ENCODE data around the gene CAPZB. TPM values are rescaled to one million over a fixed set of nuclear protein-coding genes. Genes with fewer than 3 reads are reported as not detected.
A peak's percentile ranks its signal among the peaks of the same experiment; 100 is the strongest.

CAPZB gene
- total and polyA plus RNA-seq, 2 donors, result 136 to 255 TPM

- H3K4me3 ChIP-seq (ENCODE audit: low read length in 2 of 2), result peak overlapping the region in 1 of 2 donors; percentile 12
- peaks cover 0 to 6% of the 10 kb centered on the region in 2 donors for H3K9me3 ChIP-seq (ENCODE audit: control insufficient read depth in 2 of 2, insufficient read depth in 1 of 2, low read length in 1 of 2)
- WGBS, result 43% methylated on average over 22 of the region's 22 CpGs
- no peaks in the 10 kb centered on the region for H3K27me3 ChIP-seq (ENCODE audit: control insufficient read depth in 2 of 2, insufficient read depth in 1 of 2, low read length in 1 of 2)
- peaks cover 0 to 34% of the 10 kb centered on the region in 2 donors for H3K36me3 ChIP-seq (ENCODE audit: control insufficient read depth in 2 of 2, insufficient read depth in 2 of 2, low read length in 1 of 2)
- peaks cover 75 to 98% of the 10 kb centered on the region in 2 donors for H3K4me1 ChIP-seq (ENCODE audit: control insufficient read depth in 2 of 2, insufficient read depth in 2 of 2, low read length in 2 of 2)
- H3K27ac ChIP-seq (ENCODE audit: low read depth in 1 of 2, low read length in 1 of 2), result peak overlapping the region; percentile 56 to 92
- DNase-seq (ENCODE audit: low read depth in 6 of 9, low spot score in 9 of 9), result peak; percentile 72 to 96 (median 84)
Measured at GRCh38 chr1:19405761-19406487, 79.4 kb downstream of the CAPZB start.

GRCh38 chr1:19405195-19405760 is 80.1 kb downstream of the CAPZB start:
- Histone ChIP-seq H3K27me3 (ENCODE audit: control insufficient read depth in 2 of 2, insufficient read depth in 1 of 2, low read length in 1 of 2) (no peaks in the 10 kb centered on the region), H3K4me1 (ENCODE audit: control insufficient read depth in 2 of 2, insufficient read depth in 2 of 2, low read length in 2 of 2) (peaks cover 73 to 95% of the 10 kb centered on the region in 2 donors), H3K36me3 (ENCODE audit: control insufficient read depth in 2 of 2, insufficient read depth in 2 of 2, low read length in 1 of 2) (peaks cover 0 to 37% of the 10 kb centered on the region in 2 donors), H3K4me3 (ENCODE audit: low read length in 2 of 2) (no peak overlapping the region), H3K27ac (ENCODE audit: low read depth in 1 of 2, low read length in 1 of 2) (peak overlapping the region; percentile 22 to 92), H3K9me3 (ENCODE audit: control insufficient read depth in 2 of 2, insufficient read depth in 1 of 2, low read length in 1 of 2) (peaks cover 0 to 6% of the 10 kb centered on the region in 2 donors)
- peak in 2 of 9 donors; percentile 44 to 72 for DNase-seq (ENCODE audit: low read depth in 6 of 9, low spot score in 9 of 9)
- 86% methylated on average over 10 of the region's 10 CpGs for WGBS

GRCh38 chr1:19404748-19405147 is 80.6 kb downstream of the CAPZB start:
- Histone ChIP-seq H3K27ac (ENCODE audit: low read depth in 1 of 2, low read length in 1 of 2) (peak overlapping the region in 1 of 2 donors; percentile 92), H3K4me3 (ENCODE audit: low read length in 2 of 2) (no peak overlapping the region), H3K4me1 (ENCODE audit: control insufficient read depth in 2 of 2, insufficient read depth in 2 of 2, low read length in 2 of 2) (peaks cover 67 to 90% of the 10 kb centered on the region in 2 donors), H3K9me3 (ENCODE audit: control insufficient read depth in 2 of 2, insufficient read depth in 1 of 2, low read length in 1 of 2) (peaks cover 0 to 6% of the 10 kb centered on the region in 2 donors), H3K36me3 (ENCODE audit: control insufficient read depth in 2 of 2, insufficient read depth in 2 of 2, low read length in 1 of 2) (peaks cover 0 to 40% of the 10 kb centered on the region in 2 donors), H3K27me3 (ENCODE audit: control insufficient read depth in 2 of 2, insufficient read depth in 1 of 2, low read length in 1 of 2) (no peaks in the 10 kb centered on the region)
- 95% methylated on average over 5 of the region's 5 CpGs for WGBS
- no peak for DNase-seq (ENCODE audit: low read depth in 6 of 9, low spot score in 9 of 9)

GRCh38 chr1:19403256-19403655 is 82.1 kb downstream of the CAPZB start:
- H3K4me3 ChIP-seq (ENCODE audit: low read length in 2 of 2), result no peak overlapping the region
- WGBS, result 96% methylated on average over 5 of the region's 5 CpGs
- peak overlapping the region; percentile 17 to 18 for H3K27ac ChIP-seq (ENCODE audit: low read depth in 1 of 2, low read length in 1 of 2)
- H3K27me3 ChIP-seq (ENCODE audit: control insufficient read depth in 2 of 2, insufficient read depth in 1 of 2, low read length in 1 of 2), result no peaks in the 10 kb centered on the region
- DNase-seq (ENCODE audit: low read depth in 6 of 9, low spot score in 9 of 9), result no peak
- H3K9me3 ChIP-seq (ENCODE audit: control insufficient read depth in 2 of 2, insufficient read depth in 1 of 2, low read length in 1 of 2), result peaks cover 0 to 9% of the 10 kb centered on the region in 2 donors
- peaks cover 3 to 40% of the 10 kb centered on the region in 2 donors for H3K36me3 ChIP-seq (ENCODE audit: control insufficient read depth in 2 of 2, insufficient read depth in 2 of 2, low read length in 1 of 2)
- peaks cover 55 to 78% of the 10 kb centered on the region in 2 donors for H3K4me1 ChIP-seq (ENCODE audit: control insufficient read depth in 2 of 2, insufficient read depth in 2 of 2, low read length in 2 of 2)

- peaks cover 0 to 9% of the 10 kb centered on the region in 2 donors for H3K9me3 ChIP-seq (ENCODE audit: control insufficient read depth in 2 of 2, insufficient read depth in 1 of 2, low read length in 1 of 2)
- 75% methylated on average over 7 of the region's 7 CpGs for WGBS
- H3K4me1 ChIP-seq (ENCODE audit: control insufficient read depth in 2 of 2, insufficient read depth in 2 of 2, low read length in 2 of 2), result peaks cover 47 to 68% of the 10 kb centered on the region in 2 donors
- H3K36me3 ChIP-seq (ENCODE audit: control insufficient read depth in 2 of 2, insufficient read depth in 2 of 2, low read length in 1 of 2), result peaks cover 8 to 41% of the 10 kb centered on the region in 2 donors
- no peaks in the 10 kb centered on the region for H3K27me3 ChIP-seq (ENCODE audit: control insufficient read depth in 2 of 2, insufficient read depth in 1 of 2, low read length in 1 of 2)
- no peak for DNase-seq (ENCODE audit: low read depth in 6 of 9, low spot score in 9 of 9)
- H3K4me3 ChIP-seq (ENCODE audit: low read length in 2 of 2), result no peak overlapping the region
- peak overlapping the region in 1 of 2 donors; percentile 79 for H3K27ac ChIP-seq (ENCODE audit: low read depth in 1 of 2, low read length in 1 of 2)
Measured at GRCh38 chr1:19402031-19402813, 83.1 kb downstream of the CAPZB start.

- DNase-seq (ENCODE audit: low read depth in 6 of 9, low spot score in 9 of 9), result no peak
- Histone ChIP-seq H3K4me1 (ENCODE audit: control insufficient read depth in 2 of 2, insufficient read depth in 2 of 2, low read length in 2 of 2) (peaks cover 40 to 61% of the 10 kb centered on the region in 2 donors), H3K27me3 (ENCODE audit: control insufficient read depth in 2 of 2, insufficient read depth in 1 of 2, low read length in 1 of 2) (no peaks in the 10 kb centered on the region), H3K36me3 (ENCODE audit: control insufficient read depth in 2 of 2, insufficient read depth in 2 of 2, low read length in 1 of 2) (peaks cover 8 to 41% of the 10 kb centered on the region in 2 donors), H3K9me3 (ENCODE audit: control insufficient read depth in 2 of 2, insufficient read depth in 1 of 2, low read length in 1 of 2) (peaks cover 0 to 9% of the 10 kb centered on the region in 2 donors), H3K27ac (ENCODE audit: low read depth in 1 of 2, low read length in 1 of 2) (peak overlapping the region in 1 of 2 donors; percentile 79), H3K4me3 (ENCODE audit: low read length in 2 of 2) (no peak overlapping the region)
- WGBS, result 82% methylated on average over 3 of the region's 3 CpGs
Measured at GRCh38 chr1:19401535-19401889, 83.8 kb downstream of the CAPZB start.

GRCh38 chr1:19400875-19401534 is 84.3 kb downstream of the CAPZB start:
- DNase-seq (ENCODE audit: low read depth in 6 of 9, low spot score in 9 of 9), result no peak
- Histone ChIP-seq H3K36me3 (ENCODE audit: control insufficient read depth in 2 of 2, insufficient read depth in 2 of 2, low read length in 1 of 2) (peaks cover 10 to 43% of the 10 kb centered on the region in 2 donors), H3K27ac (ENCODE audit: low read depth in 1 of 2, low read length in 1 of 2) (peak overlapping the region in 1 of 2 donors; percentile 79), H3K9me3 (ENCODE audit: control insufficient read depth in 2 of 2, insufficient read depth in 1 of 2, low read length in 1 of 2) (peaks cover 0 to 8% of the 10 kb centered on the region in 2 donors), H3K4me1 (ENCODE audit: control insufficient read depth in 2 of 2, insufficient read depth in 2 of 2, low read length in 2 of 2) (peaks cover 35 to 57% of the 10 kb centered on the region in 2 donors), H3K27me3 (ENCODE audit: control insufficient read depth in 2 of 2, insufficient read depth in 1 of 2, low read length in 1 of 2) (no peaks in the 10 kb centered on the region), H3K4me3 (ENCODE audit: low read length in 2 of 2) (no peak overlapping the region)
- 94% methylated on average over 7 of the region's 7 CpGs for WGBS

- peaks cover 0 to 3% of the 10 kb centered on the region in 2 donors for H3K9me3 ChIP-seq (ENCODE audit: control insufficient read depth in 2 of 2, insufficient read depth in 1 of 2, low read length in 1 of 2)
- 96% methylated on average over 11 of the region's 11 CpGs for WGBS
- peaks cover 35 to 57% of the 10 kb centered on the region in 2 donors for H3K4me1 ChIP-seq (ENCODE audit: control insufficient read depth in 2 of 2, insufficient read depth in 2 of 2, low read length in 2 of 2)
- no peak for DNase-seq (ENCODE audit: low read depth in 6 of 9, low spot score in 9 of 9)
- H3K4me3 ChIP-seq (ENCODE audit: low read length in 2 of 2), result no peak overlapping the region
- H3K36me3 ChIP-seq (ENCODE audit: control insufficient read depth in 2 of 2, insufficient read depth in 2 of 2, low read length in 1 of 2), result peaks cover 14 to 45% of the 10 kb centered on the region in 2 donors
- H3K27ac ChIP-seq (ENCODE audit: low read depth in 1 of 2, low read length in 1 of 2), result no peak overlapping the region
- H3K27me3 ChIP-seq (ENCODE audit: control insufficient read depth in 2 of 2, insufficient read depth in 1 of 2, low read length in 1 of 2), result no peaks in the 10 kb centered on the region
Measured at GRCh38 chr1:19400192-19400611, 85.1 kb downstream of the CAPZB start.
